IMR-90 (cell line): ENCODE results near the gene C1QTNF3. TPM values are rescaled to one million over a fixed set of nuclear protein-coding genes. Genes with fewer than 3 reads are reported as not detected.
A peak's percentile ranks its signal among the peaks of the same experiment; 100 is the strongest.

Experiments used
- ATAC-seq: fragments of 200-7000 bp; cut with Tn5 transposase; 2 replicates; pipeline ENCODE4 v1.9.1; 2020; ENCODE audit warnings: low read depth, mild to moderate bottlenecking, moderate library complexity
- BruUV-seq: library from RNA; stranded (reverse); fragments of 400-500 nt; replicated peaks from 2 replicates; lab custom pipeline; 2021; lab: Mats Ljungman, UMichigan
- CTCF ChIA-PET: fragments of 300-600 bp; formaldehyde crosslinking; extraction: SDS; loops from one replicate; lab custom pipeline; 2021; ENCODE audit warnings: antibody characterized with exemption; lab: Yijun Ruan, JAX
- POLR2A ChIA-PET: fragments of 300-600 bp; sonication (Branson Sonifier 250); formaldehyde crosslinking; loops from one replicate; lab custom pipeline; 2022; ENCODE audit warnings: antibody characterized with exemption; ENCODE audit not compliant: unreplicated experiment; lab: Charles Lee
- DNase-seq: peaks from one replicate; pipeline ENCODE4 v3.0.0; 2013
- H2AFZ ChIP-seq: replicated peaks from 2 replicates; pipeline ENCODE3; 2013; ENCODE audit warnings: low read length, mild to moderate bottlenecking; ENCODE audit not compliant: poor library complexity
- H2AK5ac ChIP-seq: 2 replicates; pipeline ENCODE4 v1.6.1; 2013; ENCODE audit warnings: low read depth, low read length, inconsistent platforms
- H2AK9ac ChIP-seq: replicated peaks from 2 replicates; pipeline ENCODE3; 2013; ENCODE audit warnings: mild to moderate bottlenecking, low read depth, low read length, moderate library complexity; ENCODE audit not compliant: poor library complexity
- H2BK120ac ChIP-seq: 2 replicates; pipeline ENCODE4 v1.6.1; 2013; ENCODE audit warnings: low read depth, low read length, inconsistent platforms
- H2BK15ac ChIP-seq: 3 replicates; pipeline ENCODE4 v1.6.1; 2013; ENCODE audit warnings: low read depth, low read length, inconsistent platforms
- H2BK20ac ChIP-seq: 2 replicates; pipeline ENCODE4 v1.6.1; 2013; ENCODE audit warnings: low read depth, mild to moderate bottlenecking, inconsistent platforms, low read length, moderate library complexity
- H2BK5ac ChIP-seq: 2 replicates; pipeline ENCODE4 v1.6.1; 2013; ENCODE audit warnings: mild to moderate bottlenecking, low read depth, low read length, inconsistent platforms; ENCODE audit not compliant: poor library complexity, severe bottlenecking
- H3K14ac ChIP-seq: replicated peaks from 2 replicates; pipeline ENCODE4 v1.6.1; 2013; ENCODE audit warnings: low read depth, low read length, inconsistent platforms
- H3K18ac ChIP-seq: 2 replicates; pipeline ENCODE4 v1.6.1; 2013; ENCODE audit warnings: low read depth, low read length, control low read depth
- H3K23ac ChIP-seq: 2 replicates; pipeline ENCODE4 v1.6.1; 2013; ENCODE audit warnings: low read depth, low read length, inconsistent platforms
- H3K27ac ChIP-seq: 2 replicates; pipeline ENCODE4 v1.5.1; 2013; ENCODE audit warnings: mild to moderate bottlenecking, control low read depth, low read length; ENCODE audit not compliant: insufficient read depth
- H3K27me3 ChIP-seq: 2 replicates; pipeline ENCODE4 v1.6.1; 2013; ENCODE audit warnings: low read length; ENCODE audit not compliant: control insufficient read depth, insufficient read depth
- H3K36me3 ChIP-seq: 2 replicates; pipeline ENCODE4 v1.6.1; 2013; ENCODE audit warnings: low read length, mixed read lengths; ENCODE audit not compliant: control insufficient read depth, insufficient read depth
- H3K4ac ChIP-seq: 2 replicates; pipeline ENCODE4 v1.6.1; 2013; ENCODE audit warnings: low read depth, low read length, inconsistent platforms
- H3K4me1 ChIP-seq: 2 replicates; pipeline ENCODE4 v1.6.1; 2013; ENCODE audit warnings: low read length, mixed read lengths; ENCODE audit not compliant: control insufficient read depth, insufficient read depth
- H3K4me2 ChIP-seq: 2 replicates; pipeline ENCODE4 v1.6.1; 2013; ENCODE audit warnings: low read depth, mild to moderate bottlenecking, control low read depth, low read length, moderate library complexity
- H3K4me3 ChIP-seq: 2 replicates; pipeline ENCODE4 v1.5.1; 2013; ENCODE audit warnings: low read depth, mild to moderate bottlenecking, control low read depth, low read length, moderate library complexity; ENCODE audit not compliant: insufficient read depth
- H3K56ac ChIP-seq: 2 replicates; pipeline ENCODE4 v1.6.1; 2013; ENCODE audit warnings: low read length, inconsistent platforms; ENCODE audit not compliant: insufficient read depth; ENCODE audit errors: extremely low read depth
- H3K79me1 ChIP-seq, 2 experiments: 2 replicates each; pipeline ENCODE4 v1.6.1; 2013; ENCODE audit warnings: low read length in 2 of 2, inconsistent platforms in 1 of 2, low read depth in 1 of 2
- H3K9ac ChIP-seq: 2 replicates; pipeline ENCODE4 v1.6.1; 2013; ENCODE audit warnings: low read depth, low read length, control low read depth
- H3K9me1 ChIP-seq: 2 replicates; pipeline ENCODE4 v1.6.1; 2013; ENCODE audit warnings: low read length, inconsistent platforms; ENCODE audit not compliant: insufficient read depth
- H3K9me3 ChIP-seq: 2 replicates; pipeline ENCODE4 v1.6.1; 2013; ENCODE audit warnings: low read length; ENCODE audit not compliant: control insufficient read depth, insufficient read depth
- H4K20me1 ChIP-seq: 2 replicates; pipeline ENCODE4 v1.6.1; 2013; ENCODE audit warnings: low read length, inconsistent platforms; ENCODE audit not compliant: insufficient read depth
- H4K5ac ChIP-seq: 2 replicates; pipeline ENCODE4 v1.6.1; 2013; ENCODE audit warnings: mild to moderate bottlenecking, low read depth, low read length, control low read depth
- H4K8ac ChIP-seq, 2 experiments: 2 replicates each; pipeline ENCODE4 v1.6.1; 2013; ENCODE audit warnings: low read depth in 2 of 2, low read length in 2 of 2, control low read depth in 1 of 2, inconsistent platforms in 1 of 2
- H4K91ac ChIP-seq: 2 replicates; pipeline ENCODE4 v1.6.1; 2013; ENCODE audit warnings: low read depth, low read length, inconsistent platforms; ENCODE audit not compliant: insufficient read depth
- CEBPB ChIP-seq: IDR thresholded peaks from 2 replicates; pipeline ENCODE4 v1.6.1; 2012; ENCODE audit warnings: low read depth, low read length, improper control_type of control experiment
- FOS ChIP-seq: fragments of 150-350 bp; IDR thresholded peaks from 2 replicates; pipeline ENCODE4 v1.6.1; 2016; ENCODE audit warnings: low read depth, low read length
- MAFK ChIP-seq: IDR thresholded peaks from 2 replicates; pipeline ENCODE4 v1.6.1; 2012; ENCODE audit warnings: low read depth, low read length, improper control_type of control experiment
- MAZ ChIP-seq: IDR thresholded peaks from 2 replicates; pipeline ENCODE4 v1.6.1; 2012; ENCODE audit warnings: low read depth, mild to moderate bottlenecking, low read length, improper control_type of control experiment, moderate library complexity, borderline replicate concordance
- MXI1 ChIP-seq: IDR thresholded peaks from 2 replicates; pipeline ENCODE4 v1.6.1; 2012; ENCODE audit warnings: low read depth, mild to moderate bottlenecking, low read length, moderate library complexity, borderline replicate concordance
- NFE2L2 ChIP-seq: fragments of 150-350 bp; IDR thresholded peaks from 2 replicates; pipeline ENCODE4 v1.6.1; 2016; ENCODE audit warnings: low read depth, mild to moderate bottlenecking, low read length
- RAD21 ChIP-seq: IDR thresholded peaks from 2 replicates; pipeline ENCODE4 v1.6.1; 2012; ENCODE audit warnings: low read length, improper control_type of control experiment
- WGBS, 2 experiments: methylation state at CpG; one replicate each; pipeline versions ENCODE4 v1.1.5 to v1.1.7; 2013; ENCODE audit warnings: missing lambda C conversion rate in 2 of 2; ENCODE audit not compliant: insufficient read length in 1 of 2; ENCODE audit errors: extremely low coverage in 2 of 2; 5-methylcytosine and 5-hydroxymethylcytosine counted together
- dilution Hi-C: fragments of 300-500 bp; cut with HindIII; formaldehyde crosslinking; loops from one replicate; pipeline ENCODE4 v1.14.3; 2018; ENCODE audit warnings: low sequenced_read_pairs; ENCODE audit not compliant: unreplicated experiment
- in situ Hi-C: fragments of 300-500 bp; cut with MboI; formaldehyde crosslinking; loops from 3 replicates; pipeline ENCODE4 v1.14.3; 2019; ENCODE audit warnings: low sequenced_read_pairs, inconsistent platforms, mixed read lengths
- intact Hi-C: fragments of 100-400 bp; cut with micrococcal nuclease; formaldehyde crosslinking; loops from 2 replicates; pipeline ENCODE4 v1.10.0; 2022
- polyA plus RNA-seq, 3 experiments: library from polyadenylated mRNA; depleted of rRNA; stranded (reverse); fragments of >200 nt; gene quantifications; 2 replicates each; pipeline ENCODE4 v1.2.3, GENCODE V29; 2012; ENCODE audit warnings: low replicate concordance in 1 of 3
- total RNA-seq: library from RNA; depleted of rRNA; stranded (reverse); fragments of >200 nt; gene quantifications from 2 replicates; pipeline ENCODE4 v1.2.3, GENCODE V29; 2012

Gene C1QTNF3
- total and polyA plus RNA-seq, 2 of the 4 experiments (the other 2 are of a cell fraction), result 1.0 to 1.4 TPM

DNA sequence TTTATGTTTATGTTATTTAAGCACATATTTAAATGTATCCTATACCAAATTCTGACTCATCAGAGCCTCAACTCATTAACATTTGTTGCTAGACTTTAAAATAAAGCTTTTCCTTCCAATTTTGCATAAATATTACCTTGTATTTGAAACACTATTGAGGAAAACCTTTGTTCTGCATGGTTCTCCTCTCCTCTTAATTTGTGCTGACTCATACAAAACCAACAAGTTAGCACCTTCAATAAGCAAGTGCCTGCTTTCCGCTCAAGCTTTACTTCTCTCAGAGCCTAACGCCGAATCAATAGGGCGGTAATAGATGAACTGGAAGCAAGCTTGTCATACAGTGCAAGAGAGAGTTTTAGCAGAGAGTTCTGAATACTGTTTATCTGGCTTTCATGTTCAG lies 43.0 kb downstream of the C1QTNF3 start:
- BruUV-seq, result no TSS peak
- no peak for TF ChIP-seq MXI1
- TF ChIP-seq MAFK, result peak; percentile 96
- no peak for TF ChIP-seq FOS
- TF ChIP-seq CEBPB, result no peak
- no peak for TF ChIP-seq RAD21
- 0 out of 2 replicates have a peak, but pooled peaks have one; percentile 15 for TF ChIP-seq NFE2L2
- no peak for TF ChIP-seq MAZ
- no peak overlapping the region for H3K56ac ChIP-seq
- H3K27me3 ChIP-seq, result no peaks in the 10 kb centered on the region
- no peak overlapping the region for H4K8ac ChIP-seq
- ATAC-seq (no peak), DNase-seq (no peak)
- H2AK5ac ChIP-seq, result no peak overlapping the region
- no peaks in the 10 kb centered on the region for H3K9me3 ChIP-seq
- H2AFZ ChIP-seq, result no peak overlapping the region
- no peak overlapping the region for H4K5ac ChIP-seq
- H2BK5ac ChIP-seq, result no peak overlapping the region
- H3K18ac ChIP-seq, result no peak overlapping the region
- H3K4me1 ChIP-seq, result peaks cover 8% of the 10 kb centered on the region; the same call in 1 of the 2 replicates
- ChIA-PET POLR2A (no interaction called here), CTCF (no interaction called here)
- dilution Hi-C loops, result no loop called here
- no peak overlapping the region for H4K91ac ChIP-seq
- no peak overlapping the region for H3K4me3 ChIP-seq
- no peak overlapping the region for H3K4ac ChIP-seq
- H3K23ac ChIP-seq, result no peak overlapping the region
- H3K14ac ChIP-seq, result no peak overlapping the region
- no peak overlapping the region for H2BK15ac ChIP-seq
- no peak overlapping the region for H3K27ac ChIP-seq
- no peak overlapping the region for H2AK9ac ChIP-seq
- H3K9ac ChIP-seq, result no peak overlapping the region
- peaks cover 5% of the 10 kb centered on the region; the same call in 1 of the 2 replicates for H3K36me3 ChIP-seq
- no peaks in the 10 kb centered on the region for H4K20me1 ChIP-seq
- no peak overlapping the region for H2BK20ac ChIP-seq
- H3K9me1 ChIP-seq, result peaks cover 8% of the 10 kb centered on the region
- in situ Hi-C loops, result loop anchor here (5.0 to 25.0 kb wide), 2 partner anchors 462 to 887 kb away; no protein-coding TSS in a partner anchor
- H3K79me1 ChIP-seq, result peaks cover 5 to 6% of the 10 kb centered on the region in 2 experiments; a peak in 2 of 4 replicates
- intact Hi-C loops, result no loop called here
- WGBS, 2 experiments, result 92% methylated on average over 3 of the region's 4 CpGs; no CpG with 5 or more reads in 1 of the 2 experiments
- H2BK120ac ChIP-seq, result no peak overlapping the region
- H3K4me2 ChIP-seq, result no peak overlapping the region
